ENCODE results near the gene LINC01488. TPM values are rescaled to one million over a fixed set of nuclear protein-coding genes. Genes with fewer than 3 reads are reported as not detected.

Gene LINC01488
- not detected for total RNA-seq
- polyA plus RNA-seq (2013, experiment 1 of 2), result not detected
- polyA plus RNA-seq (2013, experiment 2 of 2), result not detected
- total RNA-seq, result 0 to 0.13 (median 0) reads per million in 172 experiments

GRCh38 chr11:69481393-69481844 lies at the start of gene LINC01488:
LINC01488 (plus strand) TSS chr11:69481663.
- no peak within 1 kb of the TSS for H3K4me3 ChIP-seq (ENCODE audit: low read length)
- no peak for TF ChIP-seq CTCF (IDR thresholded peaks at IDR 0.05)
- H3K9me3 ChIP-seq (ENCODE audit: control insufficient read depth in 1 of 2, insufficient read depth in 1 of 2, low read length in 2 of 2), result peaks cover 4 to 17% of the 10 kb centered on the region in 2 experiments
- no peak within 1 kb of the TSS for H3K27ac Mint-ChIP-seq
- intact Hi-C loops (cut with DNase I, micrococcal nuclease), result no loop called here
- no peaks in the 10 kb centered on the region for H3K27me3 ChIP-seq (ENCODE audit: control insufficient read depth in 1 of 2, insufficient read depth in 2 of 2, low read length in 2 of 2)
- H3K4me3 Mint-ChIP-seq, result no peak within 1 kb of the TSS
- ATAC-seq (ENCODE audit: poor library complexity) (no peak), DNase-seq (no peak)
- ChIA-PET CTCF (no interaction called here), POLR2A (no interaction called here)
- no peaks in the 10 kb centered on the region for H3K4me1 ChIP-seq (ENCODE audit: insufficient read depth, low read length)
- H3K4me1 Mint-ChIP-seq (ENCODE audit: low read depth), result no peaks in the 10 kb centered on the region
- no peaks in the 10 kb centered on the region for H3K36me3 ChIP-seq (ENCODE audit: insufficient read depth, low read length)
- no peak within 1 kb of the TSS for H3K27ac ChIP-seq (ENCODE audit: low read depth in 1 of 2, low read length in 2 of 2)
- H3K36me3 Mint-ChIP-seq (ENCODE audit: low read depth), result no peaks in the 10 kb centered on the region
- no peaks in the 10 kb centered on the region for H3K9me3 Mint-ChIP-seq
- no peaks in the 10 kb centered on the region for H3K27me3 Mint-ChIP-seq

GRCh38 chr11:69431893-69432738 lies 49.3 kb upstream of the LINC01488 start:
- Mint-ChIP-seq H3K4me3 (no peak overlapping the region), H3K4me1 (ENCODE audit: low read depth) (no peaks in the 10 kb centered on the region)
- ATAC-seq (ENCODE audit: poor library complexity), result no peak

GRCh38 chr11:69433741-69434140 lies 47.7 kb upstream of the LINC01488 start:
- H3K27ac Mint-ChIP-seq, result no peak overlapping the region
- TF ChIP-seq CTCF (IDR thresholded peaks at IDR 0.05), result no peak

More at GRCh38 chr11:69431893-69432738, 49.3 kb upstream of the LINC01488 start:
- H3K27me3 ChIP-seq (ENCODE audit: control insufficient read depth in 1 of 2, insufficient read depth in 2 of 2, low read length in 2 of 2), result no peaks in the 10 kb centered on the region
- H3K9me3 ChIP-seq (ENCODE audit: control insufficient read depth in 1 of 2, insufficient read depth in 1 of 2, low read length in 2 of 2), result no peaks in the 10 kb centered on the region
- Mint-ChIP-seq H3K36me3 (ENCODE audit: low read depth) (no peaks in the 10 kb centered on the region), H3K27ac (no peak overlapping the region), H3K9me3 (no peaks in the 10 kb centered on the region), H3K27me3 (peaks cover 26% of the 10 kb centered on the region)
- no peaks in the 10 kb centered on the region for H3K36me3 ChIP-seq (ENCODE audit: insufficient read depth, low read length)
- no peaks in the 10 kb centered on the region for H3K4me1 ChIP-seq (ENCODE audit: insufficient read depth, low read length)
- ChIA-PET POLR2A (no interaction called here), CTCF (no interaction called here)
- no peak overlapping the region for H3K4me3 ChIP-seq (ENCODE audit: low read length)
- TF ChIP-seq CTCF (IDR thresholded peaks at IDR 0.05), result no peak
- H3K27ac ChIP-seq (ENCODE audit: low read depth in 1 of 2, low read length in 2 of 2), result no peak overlapping the region
- intact Hi-C loops (cut with DNase I, micrococcal nuclease), result loop anchor here in 1 of 2 experiments (5.0 kb wide), 1 partner anchor 35 kb away; no protein-coding TSS in a partner anchor
- no peak for DNase-seq

More at GRCh38 chr11:69433741-69434140, 47.7 kb upstream of the LINC01488 start:
- no peak overlapping the region for H3K4me3 ChIP-seq (ENCODE audit: low read length)
- no peaks in the 10 kb centered on the region for H3K9me3 ChIP-seq (ENCODE audit: control insufficient read depth in 1 of 2, insufficient read depth in 1 of 2, low read length in 2 of 2)
- no peak for ATAC-seq (ENCODE audit: poor library complexity)
- H3K9me3 Mint-ChIP-seq, result no peaks in the 10 kb centered on the region
- H3K4me3 Mint-ChIP-seq, result no peak overlapping the region
- H3K27me3 ChIP-seq (ENCODE audit: control insufficient read depth in 1 of 2, insufficient read depth in 2 of 2, low read length in 2 of 2), result no peaks in the 10 kb centered on the region
- H3K27me3 Mint-ChIP-seq, result peaks cover 26% of the 10 kb centered on the region
- H3K36me3 Mint-ChIP-seq (ENCODE audit: low read depth), result no peaks in the 10 kb centered on the region
- H3K27ac ChIP-seq (ENCODE audit: low read depth in 1 of 2, low read length in 2 of 2), result no peak overlapping the region
- no peaks in the 10 kb centered on the region for H3K36me3 ChIP-seq (ENCODE audit: insufficient read depth, low read length)
- no peaks in the 10 kb centered on the region for H3K4me1 ChIP-seq (ENCODE audit: insufficient read depth, low read length)
- intact Hi-C loops (cut with DNase I, micrococcal nuclease), result loop anchor here in 1 of 2 experiments (5.0 kb wide), 1 partner anchor 36 kb away; no protein-coding TSS in a partner anchor
- no peak for DNase-seq
- H3K4me1 Mint-ChIP-seq (ENCODE audit: low read depth), result no peaks in the 10 kb centered on the region
- CTCF ChIA-PET, result no interaction called here
- POLR2A ChIA-PET, result no interaction called here

Data from CD4-positive, alpha-beta T cell (primary cell).